Adipose tissue (tissue), 3 donors: ENCODE results near the gene FBXW12. TPM values are rescaled to one million over a fixed set of nuclear protein-coding genes. Genes with fewer than 3 reads are reported as not detected.

Experiments
- H3K27ac ChIP-seq: one replicate; pipeline ENCODE4 v1.5.1; 2013; ENCODE audit warnings: low read depth, low read length
- WGBS, 3 donors: extraction: QIAGEN DNeasy Blood & Tissue Kit; methylation state at CpG; one replicate each; pipeline ENCODE4 v1.1.7; 2013; 5-methylcytosine and 5-hydroxymethylcytosine counted together
- polyA plus RNA-seq, 3 donors: library from polyadenylated mRNA; stranded (reverse); fragments of 200-250 nt; gene quantifications; one replicate each; pipeline ENCODE4 v1.2.3, GENCODE V29; 2013
- donor health status: healthy with polysubstance abuse.
- donor health status: Bipolar disorder and iron deficiency.
- donor health status: healthy.

The FBXW12 gene
- polyA plus RNA-seq, 3 donors = 1.5 TPM; not detected in 2

- 69 to 76% (median 75%) methylated on average over 21 of the region's 21 CpGs for WGBS, 3 donors
- no peak overlapping the region for H3K27ac ChIP-seq
Observed at GRCh38 chr3:48404440-48405342, 32.7 kb downstream of the FBXW12 start.

DNA sequence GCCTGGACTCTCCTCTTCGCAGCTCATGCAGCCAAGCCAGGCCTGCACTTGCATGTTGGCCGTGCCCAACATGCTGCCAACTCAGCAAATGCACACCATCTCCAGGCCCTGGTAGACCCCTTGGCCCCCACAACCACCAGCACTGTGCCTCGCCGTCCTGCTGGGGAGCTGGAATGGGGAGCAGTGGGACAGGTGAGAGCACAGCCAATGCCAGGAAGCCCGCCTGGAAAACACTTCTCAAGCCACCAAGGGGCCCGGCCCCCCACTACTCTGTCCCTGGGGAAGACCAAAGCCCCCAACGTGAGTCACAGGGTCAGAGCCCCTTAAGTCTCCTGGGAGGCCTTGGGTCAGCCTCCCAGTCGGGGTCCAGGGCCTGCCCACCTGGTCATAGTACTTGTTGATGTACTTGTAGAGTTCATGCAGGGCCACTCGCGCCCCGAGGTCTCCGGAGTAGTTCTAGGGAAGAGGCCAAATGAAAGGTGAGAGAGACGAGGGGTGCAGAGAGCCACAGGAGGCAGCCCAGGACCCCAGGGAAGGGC is 33.4 kb downstream of the FBXW12 start:
- H3K27ac ChIP-seq = no peak overlapping the region
- WGBS, 3 donors = 86 to 90% (median 89%) methylated on average over 13 of the region's 13 CpGs

- H3K27ac ChIP-seq = no peak overlapping the region
- WGBS, 3 donors = 50 to 68% (median 67%) methylated on average over 1 of the region's 1 CpG
Observed at GRCh38 chr3:48405971-48406370, 34.0 kb downstream of the FBXW12 start.

DNA sequence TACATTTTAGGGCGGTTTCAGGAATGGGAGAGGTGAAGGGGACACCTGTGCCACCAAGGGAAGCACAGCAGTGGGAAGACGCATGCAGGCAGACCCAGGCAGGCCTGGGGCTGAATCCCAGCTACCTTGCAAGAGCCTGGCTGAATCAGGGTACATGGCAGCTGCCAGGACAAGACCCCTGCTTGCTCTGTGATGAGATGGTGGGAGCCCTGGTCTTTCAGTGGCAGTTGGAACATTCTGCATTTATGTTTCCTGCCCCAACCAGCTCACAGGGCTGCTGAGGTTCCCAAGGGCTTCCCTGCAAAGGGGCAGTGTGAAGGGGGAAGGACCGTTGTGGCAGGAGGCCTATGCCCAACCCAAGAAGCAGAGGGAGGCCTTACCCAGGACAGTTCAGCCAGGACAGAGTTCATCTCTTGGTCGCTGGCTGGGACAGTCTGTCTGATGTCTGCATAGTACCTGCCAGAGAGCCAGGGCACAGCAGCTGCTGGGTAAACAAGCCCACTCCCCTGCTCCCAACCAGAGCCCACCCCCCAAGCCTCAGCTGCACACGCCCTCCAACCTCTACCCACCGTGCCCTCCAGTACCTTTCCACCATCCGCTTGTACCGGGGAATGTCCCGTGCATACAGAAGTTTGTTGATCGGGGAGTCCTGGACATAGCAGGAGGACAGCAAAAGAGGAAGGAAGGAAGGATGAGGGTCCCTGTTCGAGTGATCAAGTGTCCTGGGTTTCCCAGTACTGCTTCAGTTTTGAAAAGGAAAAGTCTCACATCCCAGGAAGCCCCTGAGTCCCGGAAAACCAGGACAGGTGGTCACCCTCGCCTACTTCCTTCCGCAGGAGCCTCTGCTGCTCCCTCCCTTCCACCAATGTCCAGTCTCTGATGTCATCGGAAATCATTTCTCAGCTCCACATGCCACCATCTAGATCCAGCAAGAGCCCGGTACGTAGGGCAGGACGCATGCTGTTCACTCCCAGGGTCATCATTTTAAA is 34.7 kb downstream of the FBXW12 start:
- WGBS, 3 donors = 81 to 86% (median 85%) methylated on average over 18 of the region's 18 CpGs
- no peak overlapping the region for H3K27ac ChIP-seq

DNA sequence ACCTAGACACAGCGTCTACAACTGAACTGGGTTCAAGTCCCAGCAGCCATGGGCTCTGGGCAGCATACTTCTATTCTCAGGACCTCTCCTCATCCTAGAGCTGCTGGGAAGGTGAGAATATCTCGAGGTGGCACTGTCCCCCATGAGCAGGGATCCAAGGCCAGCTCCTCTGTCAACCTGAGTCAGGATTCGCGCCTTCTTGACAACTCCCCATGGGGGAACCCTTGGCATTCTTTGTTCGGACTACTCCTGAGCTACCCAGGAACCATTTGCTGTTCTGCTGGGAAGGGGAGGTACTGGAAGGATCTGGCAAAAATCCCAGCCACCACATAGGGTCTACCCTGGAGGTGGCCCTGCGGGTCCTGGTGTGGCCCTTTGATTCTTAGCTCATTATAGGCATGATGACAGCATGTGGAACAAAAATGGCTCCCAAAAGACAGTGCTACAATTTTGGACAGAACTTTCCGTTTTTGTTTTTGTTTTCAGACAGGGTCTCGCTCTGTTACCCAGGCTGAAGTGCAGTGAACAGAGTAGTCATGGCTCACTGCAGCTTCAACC is 35.6 kb downstream of the FBXW12 start:
- no peak overlapping the region for H3K27ac ChIP-seq
- 83 to 89% (median 87%) methylated on average over 8 of the region's 8 CpGs for WGBS, 3 donors

DNA sequence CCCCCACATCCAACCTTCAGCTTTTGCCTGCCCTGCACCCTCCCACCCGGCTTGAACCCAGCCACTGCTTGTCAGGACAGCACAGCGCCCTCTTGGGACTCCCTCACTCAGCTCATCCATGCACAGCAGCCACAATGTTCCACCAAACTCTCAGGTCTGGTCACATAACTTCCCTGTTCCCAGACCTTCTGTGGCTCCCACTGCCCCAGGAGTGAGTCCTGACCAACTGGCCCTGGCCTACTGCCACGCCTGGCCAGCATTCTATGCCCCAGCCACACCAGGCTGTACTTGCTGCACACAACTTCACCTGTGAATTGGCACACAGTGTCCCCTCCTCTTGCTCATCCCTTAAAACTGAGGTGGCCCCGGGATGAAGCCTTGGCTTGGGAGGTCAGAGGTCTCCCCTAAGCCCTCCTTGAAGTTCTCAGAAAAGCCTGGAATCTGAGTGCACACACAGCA is 36.8 kb downstream of the FBXW12 start:
- H3K27ac ChIP-seq = no peak overlapping the region
- WGBS, 3 donors = 86 to 90% (median 86%) methylated on average over 4 of the region's 4 CpGs

DNA sequence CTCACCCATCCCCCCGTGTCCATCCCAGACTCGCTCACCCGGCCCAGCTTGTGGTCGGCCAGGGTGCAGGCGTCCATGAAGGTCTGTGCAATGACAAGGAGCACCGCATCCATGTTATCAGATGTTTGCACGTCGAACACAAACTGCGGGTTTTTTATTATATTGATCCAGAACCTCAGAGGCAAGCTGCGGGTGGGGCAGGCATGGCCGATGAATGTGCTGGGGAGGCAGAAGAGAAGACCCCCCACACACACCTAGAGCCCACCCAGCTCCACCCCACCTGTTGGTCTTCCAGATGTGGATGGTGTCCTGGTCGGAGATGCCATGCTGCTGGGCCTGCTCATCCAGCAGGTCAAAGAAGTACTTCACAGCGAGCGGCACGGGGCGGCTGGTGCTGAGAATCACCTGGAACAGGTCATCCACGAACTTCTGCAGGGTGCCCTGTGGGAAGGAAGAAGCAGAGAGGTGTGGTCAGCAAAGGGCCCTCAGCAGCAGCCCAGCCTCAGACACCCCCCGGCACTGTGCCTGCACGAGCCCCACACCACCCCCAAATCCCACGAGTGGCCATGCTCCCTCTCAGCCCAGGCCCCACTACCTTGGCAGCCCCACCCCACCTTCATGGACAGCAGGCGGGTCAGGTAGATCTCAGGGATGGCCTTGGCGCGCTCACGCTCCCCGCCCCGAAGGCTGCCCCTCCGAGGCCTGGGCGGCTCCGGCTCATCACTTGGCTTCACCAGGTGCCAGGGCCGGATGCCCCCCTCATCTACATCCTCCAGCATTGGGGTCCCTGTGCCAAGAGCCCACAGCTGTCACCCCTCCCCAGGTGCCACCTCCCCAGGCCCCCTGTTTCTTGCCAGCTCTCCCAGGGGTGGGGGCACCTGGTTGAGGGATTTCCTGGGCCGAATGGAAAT is 37.5 kb downstream of the FBXW12 start:
- no peak overlapping the region for H3K27ac ChIP-seq
- WGBS, 3 donors = 93 to 94% (median 93%) methylated on average over 30 to 31 of the region's 31 CpGs

DNA sequence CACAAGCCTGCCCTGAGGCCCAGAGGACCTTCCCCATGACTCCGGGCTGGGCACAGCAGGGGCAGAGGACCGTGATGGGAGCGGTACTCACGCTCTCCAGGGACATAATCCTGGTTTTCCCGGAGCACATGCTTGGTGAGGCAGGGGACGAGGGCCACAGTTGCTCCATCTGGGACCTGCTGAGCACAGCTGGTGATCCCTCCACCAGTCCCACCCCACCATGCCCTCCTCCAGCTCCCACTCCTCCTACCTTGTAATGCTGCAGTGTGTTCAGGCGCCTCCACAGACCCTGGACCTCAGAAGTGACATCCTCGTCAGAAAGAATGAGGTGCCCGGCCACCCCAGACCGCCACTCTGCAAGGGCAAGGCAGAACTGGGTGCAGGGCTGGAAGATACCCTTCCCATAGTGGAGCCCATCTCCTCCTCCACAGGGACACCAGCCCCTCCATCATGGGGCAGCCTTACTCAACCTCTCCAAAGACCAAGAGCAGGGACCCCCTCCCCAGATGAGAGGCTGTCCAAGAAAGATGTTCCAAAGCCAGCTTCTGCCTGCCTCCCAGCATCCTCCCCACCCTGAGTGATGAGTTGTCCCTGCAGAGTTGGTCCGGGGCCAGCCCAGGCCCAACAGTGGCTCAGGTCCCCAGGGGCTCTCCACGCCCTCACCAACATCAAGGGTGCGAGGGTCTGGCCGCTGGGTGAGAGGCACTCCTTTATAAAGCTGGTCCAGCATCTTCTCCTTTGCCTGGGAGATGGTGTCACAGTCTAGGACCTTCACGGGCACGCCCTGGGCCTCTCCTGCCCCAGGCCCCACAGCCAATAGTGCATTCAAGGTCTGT is 38.4 kb downstream of the FBXW12 start:
- 92 to 95% (median 93%) methylated on average over 16 of the region's 16 CpGs for WGBS, 3 donors
- no peak overlapping the region for H3K27ac ChIP-seq

GRCh38 chr3:48411041-48411588 is 39.1 kb downstream of the FBXW12 start:
- WGBS, 3 donors = 92 to 95% (median 92%) methylated on average over 9 of the region's 9 CpGs
- H3K27ac ChIP-seq = no peak overlapping the region

- 89 to 96% (median 91%) methylated on average over 11 of the region's 11 CpGs for WGBS, 3 donors
- no peak overlapping the region for H3K27ac ChIP-seq
Observed at GRCh38 chr3:48411606-48412374, 39.8 kb downstream of the FBXW12 start.

DNA sequence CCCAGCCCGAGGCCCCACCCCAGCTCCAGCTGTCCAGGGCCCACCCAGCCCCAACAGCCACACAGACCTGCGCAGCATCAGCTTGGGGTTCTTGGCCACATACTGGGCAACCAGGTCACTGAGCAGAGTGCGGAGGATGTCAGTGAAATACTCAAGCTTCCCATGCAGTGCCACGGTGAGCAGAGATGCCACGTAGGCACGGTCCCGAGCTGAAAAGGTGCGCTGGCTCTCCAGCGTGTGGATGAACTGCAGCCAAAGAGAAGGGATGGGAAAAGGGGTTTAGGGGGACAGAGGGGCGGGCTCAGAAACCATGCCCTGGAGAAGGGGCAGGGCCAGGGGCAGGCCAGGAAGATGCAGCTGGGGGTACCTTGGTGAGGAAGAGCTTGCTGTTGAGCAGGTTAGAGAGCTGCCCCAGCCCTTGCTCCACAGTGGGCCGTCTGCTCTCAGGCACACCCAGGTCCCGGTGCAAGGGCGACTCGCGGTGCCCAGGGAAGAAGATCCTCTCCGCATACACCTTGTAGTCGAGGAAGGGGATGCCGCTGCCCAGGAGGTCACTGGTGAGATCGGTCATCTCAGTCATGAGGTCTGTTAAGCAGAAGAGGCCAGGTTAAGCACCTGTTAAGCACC is 40.5 kb downstream of the FBXW12 start:
- H3K27ac ChIP-seq = no peak overlapping the region

DNA sequence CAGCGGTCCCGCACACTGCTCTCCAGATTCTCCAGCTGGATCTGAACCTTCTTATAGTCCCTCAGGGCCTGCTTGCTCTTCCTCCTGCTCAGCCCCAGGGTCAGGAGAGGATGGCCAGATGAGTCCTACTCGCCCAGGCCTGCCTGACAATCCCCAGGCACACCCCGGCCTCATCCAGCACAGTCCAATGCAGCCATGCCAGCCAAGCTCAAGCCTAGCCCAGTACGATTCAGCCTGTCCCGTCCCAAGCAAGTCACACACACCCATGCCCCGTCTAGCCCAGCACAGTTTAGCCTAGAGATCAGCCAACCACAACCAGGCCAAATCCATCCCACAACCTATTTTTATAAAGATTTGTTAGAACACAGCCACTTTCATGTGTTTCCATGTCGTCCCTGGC is 41.1 kb downstream of the FBXW12 start:
- H3K27ac ChIP-seq = no peak overlapping the region
- 86 to 90% (median 90%) methylated on average over 8 of the region's 8 CpGs for WGBS, 3 donors

More for the DNA sequence above, 40.5 kb downstream of the FBXW12 start:
- 93 to 94% (median 94%) methylated on average over 19 of the region's 19 CpGs for WGBS, 3 donors

DNA sequence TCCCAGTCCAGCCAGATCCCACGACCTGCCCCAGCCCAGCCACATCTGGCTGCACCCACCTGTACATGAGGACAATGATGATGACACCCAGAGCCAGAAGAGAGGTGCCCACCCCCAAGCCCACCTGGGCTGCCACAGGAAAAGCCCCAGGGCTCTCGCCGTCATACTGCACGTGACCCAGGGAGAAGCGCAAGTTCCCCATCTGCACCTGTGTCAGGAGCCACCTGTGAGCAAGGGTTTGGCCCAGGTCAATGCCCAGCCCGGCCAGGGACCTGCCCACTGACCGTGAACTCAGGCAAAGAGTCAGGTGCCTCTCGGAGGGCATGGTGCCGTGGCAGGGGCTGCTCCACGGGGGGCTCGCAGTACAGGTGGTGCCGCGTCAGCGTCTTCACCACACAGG is 41.6 kb downstream of the FBXW12 start:
- 92 to 93% (median 92%) methylated on average over 14 of the region's 14 CpGs for WGBS, 3 donors
- H3K27ac ChIP-seq = no peak overlapping the region

GRCh38 chr3:48414376-48415250 is 42.6 kb downstream of the FBXW12 start:
- H3K27ac ChIP-seq = no peak overlapping the region
- WGBS, 3 donors = 88 to 89% (median 88%) methylated on average over 25 of the region's 25 CpGs
